H9 (cell line): ENCODE results near the gene GALNT15. TPM values are rescaled to one million over a fixed set of nuclear protein-coding genes. Genes with fewer than 3 reads are reported as not detected.

ENCODE experiments used
- DNase-seq: peaks from one replicate; pipeline ENCODE4 v3.0.0-alpha.2; 2017
- H2AFZ ChIP-seq: one replicate; pipeline ENCODE4 v1.6.1; 2013; ENCODE audit warnings: mild to moderate bottlenecking, low read length, control low read depth, moderate library complexity
- H2AK5ac ChIP-seq: 2 replicates; pipeline ENCODE4 v1.6.1; 2013; ENCODE audit warnings: low read length, control low read depth, mixed read lengths; ENCODE audit not compliant: insufficient read length
- H2BK120ac ChIP-seq: one replicate; pipeline ENCODE4 v1.6.1; 2013; ENCODE audit warnings: low read depth, mild to moderate bottlenecking, low read length, control low read depth, inconsistent platforms; ENCODE audit not compliant: poor library complexity, severe bottlenecking
- H2BK12ac ChIP-seq: 2 replicates; pipeline ENCODE4 v1.6.1; 2013; ENCODE audit warnings: low read length, control low read depth, mixed read lengths, low read depth; ENCODE audit not compliant: insufficient read length
- H2BK15ac ChIP-seq: 2 replicates; pipeline ENCODE4 v1.6.1; 2013; ENCODE audit warnings: low read depth, low read length, control low read depth
- H2BK20ac ChIP-seq: one replicate; pipeline ENCODE4 v1.6.1; 2013; ENCODE audit warnings: low read depth, mild to moderate bottlenecking, low read length, control low read depth, inconsistent platforms; ENCODE audit not compliant: poor library complexity, severe bottlenecking
- H2BK5ac ChIP-seq: 2 replicates; pipeline ENCODE4 v1.6.1; 2013; ENCODE audit warnings: low read length, control low read depth, mixed read lengths; ENCODE audit not compliant: insufficient read length
- H3K14ac ChIP-seq: 2 replicates; pipeline ENCODE4 v1.6.1; 2013; ENCODE audit warnings: low read length, control low read depth; ENCODE audit not compliant: insufficient read depth
- H3K18ac ChIP-seq: 2 replicates; pipeline ENCODE4 v1.6.1; 2013; ENCODE audit warnings: low read depth, mild to moderate bottlenecking, mixed read lengths, low read length, control low read depth; ENCODE audit not compliant: insufficient read length
- H3K23ac ChIP-seq: 2 replicates; pipeline ENCODE4 v1.6.1; 2013; ENCODE audit warnings: low read length, control low read depth, mixed read lengths, low read depth; ENCODE audit not compliant: insufficient read length
- H3K23me2 ChIP-seq: 2 replicates; pipeline ENCODE4 v1.6.1; 2013; ENCODE audit warnings: low read depth, mild to moderate bottlenecking, mixed read lengths, low read length, control low read depth; ENCODE audit not compliant: insufficient read length, poor library complexity, severe bottlenecking
- H3K27ac ChIP-seq: 2 replicates; pipeline ENCODE4 v1.5.1; 2013; ENCODE audit warnings: low read length, control low read depth, mixed read lengths, low read depth; ENCODE audit not compliant: insufficient read length
- H3K27me3 ChIP-seq: 2 replicates; pipeline ENCODE4 v1.6.1; 2013; ENCODE audit warnings: low read length, control low read depth, inconsistent platforms; ENCODE audit not compliant: insufficient read depth
- H3K4ac ChIP-seq: 2 replicates; pipeline ENCODE4 v1.6.1; 2013; ENCODE audit warnings: low read depth, mild to moderate bottlenecking, control low read depth, inconsistent platforms, low read length, moderate library complexity
- H3K4me1 ChIP-seq: 2 replicates; pipeline ENCODE4 v1.6.1; 2013; ENCODE audit warnings: low read length, control low read depth, inconsistent platforms; ENCODE audit not compliant: insufficient read depth
- H3K4me2 ChIP-seq: 2 replicates; pipeline ENCODE4 v1.6.1; 2013; ENCODE audit warnings: low read length, control low read depth, mixed read lengths; ENCODE audit not compliant: insufficient read length, insufficient read depth
- H3K56ac ChIP-seq: 2 replicates; pipeline ENCODE4 v1.6.1; 2013; ENCODE audit warnings: low read depth, mild to moderate bottlenecking, mixed read lengths, low read length, control low read depth; ENCODE audit not compliant: insufficient read length
- H3K79me1 ChIP-seq: 2 replicates; pipeline ENCODE4 v1.6.1; 2013; ENCODE audit warnings: low read depth, mild to moderate bottlenecking, moderate library complexity, low read length, control low read depth, inconsistent platforms; ENCODE audit not compliant: insufficient read depth, poor library complexity, severe bottlenecking
- H3K79me2 ChIP-seq: 2 replicates; pipeline ENCODE4 v1.6.1; 2013; ENCODE audit warnings: low read length, control low read depth, inconsistent platforms; ENCODE audit not compliant: insufficient read depth
- H3K9ac ChIP-seq: 2 replicates; pipeline ENCODE4 v1.6.1; 2013; ENCODE audit warnings: low read length, control low read depth, mixed read lengths; ENCODE audit not compliant: insufficient read length; ENCODE audit errors: extremely low read depth
- H3K9me3 ChIP-seq: one replicate; pipeline ENCODE4 v1.6.1; 2013; ENCODE audit warnings: low read depth, low read length, inconsistent platforms; ENCODE audit not compliant: control insufficient read depth
- H3T11ph ChIP-seq: one replicate; pipeline ENCODE4 v1.6.1; 2013; ENCODE audit warnings: mild to moderate bottlenecking, low read length, control low read depth, inconsistent platforms
- H4K20me1 ChIP-seq: one replicate; pipeline ENCODE4 v1.6.1; 2013; ENCODE audit not compliant: control insufficient read depth, insufficient read length, insufficient read depth
- H4K5ac ChIP-seq: 2 replicates; pipeline ENCODE4 v1.6.1; 2013; ENCODE audit warnings: low read depth, mild to moderate bottlenecking, mixed read lengths, low read length, control low read depth; ENCODE audit not compliant: insufficient read length
- H4K8ac ChIP-seq: replicated peaks from 2 replicates; pipeline ENCODE4 v1.6.1; 2013; ENCODE audit warnings: low read length, control low read depth, mixed read lengths, low read depth; ENCODE audit not compliant: insufficient read length
- H4K91ac ChIP-seq: 2 replicates; pipeline ENCODE4 v1.6.1; 2013; ENCODE audit warnings: low read depth, mild to moderate bottlenecking, moderate library complexity, mixed read lengths, low read length, control low read depth; ENCODE audit not compliant: insufficient read length
- H3K27ac Mint-ChIP-seq, 3 experiments: 2 replicates in 2 of 3; 3 replicates in 1 of 3; pipeline ENCODE4 v1.8.0; 2020 to 2021; ENCODE audit warnings: mixed read lengths in 3 of 3, mild to moderate bottlenecking in 1 of 3, moderate library complexity in 1 of 3
- H3K27me3 Mint-ChIP-seq: 2 replicates; pipeline ENCODE4 v1.8.0; 2021; ENCODE audit warnings: low read depth, mild to moderate bottlenecking, moderate library complexity, mixed read lengths
- H3K36me3 Mint-ChIP-seq, 3 experiments: 2 replicates in 2 of 3; 3 replicates in 1 of 3; pipeline ENCODE4 v1.8.0; 2020 to 2021; ENCODE audit warnings: low read depth in 3 of 3, mixed read lengths in 3 of 3; ENCODE audit not compliant: insufficient read depth in 1 of 3
- H3K4me1 Mint-ChIP-seq, 2 experiments: 2 replicates each; pipeline ENCODE4 v1.8.0; 2020; ENCODE audit warnings: mixed read lengths in 2 of 2
- H3K4me3 Mint-ChIP-seq, 2 experiments: 2 replicates in 1 of 2; 3 replicates in 1 of 2; pipeline ENCODE4 v1.8.0; 2020 to 2021; ENCODE audit warnings: mild to moderate bottlenecking in 2 of 2, mixed read lengths in 2 of 2, moderate library complexity in 1 of 2
- H3K9me3 Mint-ChIP-seq, 2 experiments: 2 replicates in 1 of 2; 3 replicates in 1 of 2; pipeline ENCODE4 v1.8.0; 2020; ENCODE audit warnings: mild to moderate bottlenecking in 2 of 2, mixed read lengths in 2 of 2, moderate library complexity in 1 of 2
- WGBS: extraction: QIAGEN DNeasy Blood & Tissue Kit; methylation state at CpG from one replicate; pipeline ENCODE4 v1.1.7; 2013; ENCODE audit warnings: missing lambda C conversion rate, low lambda C conversion rate, mixed read lengths; ENCODE audit not compliant: insufficient read length; ENCODE audit errors: extremely low coverage; 5-methylcytosine and 5-hydroxymethylcytosine counted together
- total RNA-seq: library from RNA; stranded (reverse); gene quantifications from 2 replicates; pipeline ENCODE4 v1.2.1, GENCODE V29; 2021
- TF ChIP-seq, protein P1 (sequence below): fragments of 200-600 bp; sonication (generic); conservative IDR thresholded peaks from 3 replicates; pipeline ENCODE4 v1.8.0; 2021; ENCODE audit warnings: antibody characterized with exemption, mild to moderate bottlenecking

GALNT15 gene
- total RNA-seq, 1 experiment from 2014 or later: 0.04 TPM

DNA sequence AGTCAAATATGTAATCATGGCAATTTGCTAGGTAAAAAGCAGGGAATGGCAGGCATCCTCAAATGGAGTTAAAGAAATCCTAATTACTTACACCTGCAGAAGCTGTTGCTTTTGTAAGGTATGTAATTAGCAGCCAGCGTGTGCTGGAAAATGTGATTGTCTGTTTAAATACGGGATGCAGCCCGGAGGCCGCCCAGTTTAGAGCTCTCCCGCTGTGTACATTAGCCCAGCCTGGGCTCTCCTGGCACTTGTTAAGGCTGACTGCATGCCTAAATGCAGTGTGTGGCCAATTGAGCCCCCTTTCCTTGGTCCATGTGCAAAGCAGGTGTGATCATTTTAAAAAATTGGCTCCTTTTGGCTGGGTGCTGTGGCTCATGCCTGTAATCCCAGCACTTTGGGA lies 81.2 kb downstream of the GALNT15 start:
- TF ChIP-seq, protein P1, sequence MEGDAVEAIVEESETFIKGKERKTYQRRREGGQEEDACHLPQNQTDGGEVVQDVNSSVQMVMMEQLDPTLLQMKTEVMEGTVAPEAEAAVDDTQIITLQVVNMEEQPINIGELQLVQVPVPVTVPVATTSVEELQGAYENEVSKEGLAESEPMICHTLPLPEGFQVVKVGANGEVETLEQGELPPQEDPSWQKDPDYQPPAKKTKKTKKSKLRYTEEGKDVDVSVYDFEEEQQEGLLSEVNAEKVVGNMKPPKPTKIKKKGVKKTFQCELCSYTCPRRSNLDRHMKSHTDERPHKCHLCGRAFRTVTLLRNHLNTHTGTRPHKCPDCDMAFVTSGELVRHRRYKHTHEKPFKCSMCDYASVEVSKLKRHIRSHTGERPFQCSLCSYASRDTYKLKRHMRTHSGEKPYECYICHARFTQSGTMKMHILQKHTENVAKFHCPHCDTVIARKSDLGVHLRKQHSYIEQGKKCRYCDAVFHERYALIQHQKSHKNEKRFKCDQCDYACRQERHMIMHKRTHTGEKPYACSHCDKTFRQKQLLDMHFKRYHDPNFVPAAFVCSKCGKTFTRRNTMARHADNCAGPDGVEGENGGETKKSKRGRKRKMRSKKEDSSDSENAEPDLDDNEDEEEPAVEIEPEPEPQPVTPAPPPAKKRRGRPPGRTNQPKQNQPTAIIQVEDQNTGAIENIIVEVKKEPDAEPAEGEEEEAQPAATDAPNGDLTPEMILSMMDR: no peak
- Histone ChIP-seq H3K4ac (no peak overlapping the region), H3K23ac (no peak overlapping the region), H2BK12ac (no peak overlapping the region), H2BK20ac (no peak overlapping the region), H3K27ac (no peak overlapping the region), H3K9me3 (no peaks in the 10 kb centered on the region), H3K14ac (no peak overlapping the region), H3K9ac (no peak overlapping the region), H4K20me1 (no peaks in the 10 kb centered on the region), H4K91ac (no peak overlapping the region), H2BK5ac (no peak overlapping the region), H2AFZ (no peak overlapping the region), H3K18ac (no peak overlapping the region), H3K27me3 (no peaks in the 10 kb centered on the region), H3K4me2 (no peak overlapping the region), H3K56ac (no peak overlapping the region), H3T11ph (no peak overlapping the region), H2BK120ac (no peak overlapping the region), H4K8ac (no peak overlapping the region), H3K79me1 (no peaks in the 10 kb centered on the region), H2AK5ac (no peak overlapping the region), H3K4me1 (no peaks in the 10 kb centered on the region), H3K23me2 (no peaks in the 10 kb centered on the region), H3K79me2 (no peaks in the 10 kb centered on the region), H2BK15ac (no peak overlapping the region), H4K5ac (no peak overlapping the region)
- peaks cover 3 to 7% (median 7%) of the 10 kb centered on the region in 3 experiments; a peak in 4 of 7 replicates for H3K36me3 Mint-ChIP-seq
- WGBS: no CpG with 5 or more reads among the region's 5 CpGs
- H3K4me1 Mint-ChIP-seq: no peaks in the 10 kb centered on the region
- no peak overlapping the region for H3K4me3 Mint-ChIP-seq
- no peaks in the 10 kb centered on the region; the same call in 1 of the 2 replicates for H3K27me3 Mint-ChIP-seq
- DNase-seq: no peak
- H3K27ac Mint-ChIP-seq: peak overlapping the region in 1 of 3 experiments; percentile 74; a peak in 1 of 7 replicates
- no peaks in the 10 kb centered on the region for H3K9me3 Mint-ChIP-seq
